Activated CD8-positive, alpha-beta memory T cell treated with anti-CD3 and anti-CD28 coated beads, Interleukin-2, amount 10 ng/mL, durations not matched to agents 7 days and 5 days (primary cell): ENCODE results near the gene CACNA2D1. TPM values are rescaled to one million over a fixed set of nuclear protein-coding genes. Genes with fewer than 3 reads are reported as not detected.

Source experiments
- ATAC-seq: fragments of 150-1000 bp; cut with Tn5 transposase; one replicate; pipeline ENCODE4 v1.10.0; 2021; ENCODE audit warnings: moderate library complexity
- CTCF ChIA-PET: fragments of 350-600 bp; sonication (Branson Sonifier 250); formaldehyde crosslinking; loops from one replicate; lab custom pipeline; 2021; ENCODE audit warnings: antibody characterized with exemption; lab: Charles Lee
- DNase-seq: peaks from one replicate; pipeline ENCODE4 v3.0.0-alpha.2; 2020
- H3K27ac Mint-ChIP-seq: one replicate; pipeline ENCODE4 v1.8.0; 2021; ENCODE audit warnings: mild to moderate bottlenecking, mixed read lengths
- H3K27me3 Mint-ChIP-seq: one replicate; pipeline ENCODE4 v1.8.0; 2021; ENCODE audit warnings: mixed read lengths
- H3K36me3 Mint-ChIP-seq: one replicate; pipeline ENCODE4 v1.8.0; 2021; ENCODE audit warnings: mild to moderate bottlenecking, mixed read lengths
- H3K4me1 Mint-ChIP-seq: one replicate; pipeline ENCODE4 v1.8.0; 2021; ENCODE audit warnings: mixed read lengths
- H3K4me3 Mint-ChIP-seq: one replicate; pipeline ENCODE4 v1.8.0; 2021; ENCODE audit warnings: mild to moderate bottlenecking, moderate library complexity, mixed read lengths
- H3K9me3 Mint-ChIP-seq: one replicate; pipeline ENCODE4 v1.8.0; 2022; ENCODE audit warnings: low read depth, mixed read lengths
- total RNA-seq, 2 experiments: library from RNA; stranded (reverse); gene quantifications; one replicate each; pipeline ENCODE4 v1.2.3, GENCODE V29; 2021

The CACNA2D1 gene
- total RNA-seq, 2 experiments from 2014 or later, result 0.28 TPM; not detected in 1

DNA sequence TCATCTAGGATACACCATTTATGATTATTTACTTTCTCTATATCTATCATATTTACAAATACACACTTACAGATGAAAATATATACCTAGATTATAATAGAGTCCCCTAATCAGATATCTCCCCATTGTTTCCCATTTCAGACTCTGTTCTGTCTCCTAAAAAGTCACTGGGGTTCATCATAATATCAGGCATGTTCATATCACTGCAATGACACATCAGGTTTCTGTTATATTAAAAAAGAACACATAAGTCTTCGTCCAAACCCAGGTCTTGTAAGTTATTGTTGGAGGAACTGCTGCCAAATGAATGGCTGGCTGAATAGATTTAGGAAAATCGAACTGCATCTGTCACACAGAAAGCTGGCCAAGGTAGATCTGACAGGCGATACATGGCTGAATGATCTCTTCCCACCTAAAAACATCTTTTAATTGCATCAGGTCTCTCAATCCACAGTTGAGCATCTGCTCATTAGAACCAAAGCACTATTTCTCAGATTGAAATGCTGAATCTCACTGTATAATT lies 178.7 kb downstream of the CACNA2D1 start:
- H3K36me3 Mint-ChIP-seq, result no peaks in the 10 kb centered on the region

DNA sequence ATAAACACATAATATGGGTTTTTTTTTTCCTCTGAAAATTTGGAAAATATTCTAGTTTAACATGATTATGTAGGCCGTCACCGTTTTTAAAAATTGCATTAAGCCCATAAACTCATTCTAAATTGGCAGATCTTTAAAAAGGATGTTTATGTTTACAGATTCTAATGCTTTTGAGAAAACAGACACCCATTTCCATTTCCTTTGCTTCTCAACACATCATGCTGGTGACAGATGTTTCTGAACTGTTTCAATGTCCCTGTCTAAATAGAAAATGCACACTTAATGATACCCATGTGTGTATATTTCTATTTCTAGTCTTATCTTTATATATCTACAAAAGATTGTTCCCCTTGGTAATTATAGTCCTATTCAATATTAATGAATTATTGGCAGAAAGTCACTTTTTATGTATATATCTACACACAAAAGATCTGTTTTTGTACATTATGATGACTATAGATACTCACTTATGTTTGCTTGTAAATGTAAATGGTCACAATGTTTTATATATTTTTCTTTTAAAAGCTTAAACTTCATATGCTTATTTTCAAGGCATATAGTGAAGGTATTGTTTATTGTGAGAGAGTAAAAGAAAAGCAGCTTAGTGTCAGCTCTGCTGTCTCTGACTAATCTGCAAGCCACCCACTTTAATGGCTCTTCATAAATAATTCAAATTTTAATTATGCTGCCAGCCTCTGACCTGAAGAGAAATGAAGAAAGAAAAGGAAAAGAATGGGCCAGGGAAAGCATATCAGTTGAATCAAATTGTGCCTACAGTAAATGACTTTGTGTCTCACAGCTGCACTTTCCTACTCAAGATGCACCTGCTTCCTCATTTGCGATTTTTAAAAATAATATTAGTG lies 179.4 kb downstream of the CACNA2D1 start:
- Mint-ChIP-seq H3K27me3 (no peaks in the 10 kb centered on the region), H3K4me3 (no peak overlapping the region), H3K4me1 (no peaks in the 10 kb centered on the region), H3K9me3 (peaks cover 4% of the 10 kb centered on the region), H3K36me3 (no peaks in the 10 kb centered on the region), H3K27ac (no peak overlapping the region)
- ATAC-seq, result no peak
- no peak for DNase-seq
- CTCF ChIA-PET, result no interaction called here

More for the DNA sequence above, 178.7 kb downstream of the CACNA2D1 start:
- Mint-ChIP-seq H3K27me3 (no peaks in the 10 kb centered on the region), H3K9me3 (peaks cover 4% of the 10 kb centered on the region), H3K27ac (no peak overlapping the region), H3K4me1 (no peaks in the 10 kb centered on the region), H3K4me3 (no peak overlapping the region)
- CTCF ChIA-PET, result no interaction called here
- DNase-seq (no peak), ATAC-seq (no peak)

DNA sequence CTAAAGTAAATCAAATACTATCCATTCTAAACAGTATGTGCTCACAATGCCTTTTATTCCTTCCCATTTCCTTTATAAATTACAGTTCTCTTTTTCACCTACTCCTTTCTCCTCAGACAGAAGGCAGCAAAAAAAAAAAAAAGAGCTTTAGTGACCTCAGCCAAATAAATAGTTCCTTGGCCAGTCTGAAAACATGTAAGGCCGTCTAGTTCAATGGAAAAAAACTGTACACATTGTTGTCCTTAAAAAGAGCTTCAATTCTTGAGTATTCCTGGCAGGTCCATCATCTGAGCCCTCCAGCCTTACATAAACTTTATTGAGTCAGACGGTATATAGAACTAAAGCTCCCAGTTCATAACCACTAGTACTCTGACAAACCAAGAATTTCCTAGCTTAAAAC lies 185.4 kb downstream of the CACNA2D1 start:
- CTCF ChIA-PET, result interaction anchor here (0.6 kb wide), 1 partner anchor 1131 kb away, joined by 3 read pairs; no protein-coding TSS in a partner anchor
- no peak overlapping the region for H3K27ac Mint-ChIP-seq
- peaks cover 4% of the 10 kb centered on the region for H3K9me3 Mint-ChIP-seq
- no peaks in the 10 kb centered on the region for H3K4me1 Mint-ChIP-seq
- H3K4me3 Mint-ChIP-seq, result no peak overlapping the region
- no peak for ATAC-seq
- H3K27me3 Mint-ChIP-seq, result no peaks in the 10 kb centered on the region
- H3K36me3 Mint-ChIP-seq, result no peaks in the 10 kb centered on the region
- no peak for DNase-seq

DNA sequence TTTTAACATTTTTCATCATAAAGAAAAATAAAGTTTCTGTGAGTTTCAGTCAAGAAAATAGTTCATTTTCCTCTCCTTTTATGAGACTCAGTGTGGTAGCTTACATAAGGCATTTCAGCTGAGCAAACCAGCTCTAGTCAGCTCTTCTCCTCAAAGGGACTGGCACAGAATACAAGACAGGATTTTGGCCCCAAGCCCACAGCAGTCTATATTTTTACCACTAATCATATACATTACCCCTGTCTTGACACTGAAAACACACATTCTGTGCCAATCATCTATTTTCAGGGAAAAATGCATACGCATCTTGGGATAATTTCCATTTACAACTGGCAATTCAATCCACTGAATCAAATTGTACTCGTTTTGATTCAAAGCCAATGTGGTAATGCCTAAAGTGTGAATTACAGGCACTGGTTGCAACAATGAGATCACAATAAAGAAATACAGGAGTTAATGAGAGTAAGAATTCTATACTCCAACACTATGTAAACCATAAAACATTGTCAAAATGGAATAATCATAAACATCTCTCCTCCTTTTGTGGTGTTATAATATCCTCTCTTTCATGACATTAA lies 186.4 kb downstream of the CACNA2D1 start:
- CTCF ChIA-PET, result no interaction called here
- Mint-ChIP-seq H3K9me3 (no peaks in the 10 kb centered on the region), H3K27ac (no peak overlapping the region)

DNA sequence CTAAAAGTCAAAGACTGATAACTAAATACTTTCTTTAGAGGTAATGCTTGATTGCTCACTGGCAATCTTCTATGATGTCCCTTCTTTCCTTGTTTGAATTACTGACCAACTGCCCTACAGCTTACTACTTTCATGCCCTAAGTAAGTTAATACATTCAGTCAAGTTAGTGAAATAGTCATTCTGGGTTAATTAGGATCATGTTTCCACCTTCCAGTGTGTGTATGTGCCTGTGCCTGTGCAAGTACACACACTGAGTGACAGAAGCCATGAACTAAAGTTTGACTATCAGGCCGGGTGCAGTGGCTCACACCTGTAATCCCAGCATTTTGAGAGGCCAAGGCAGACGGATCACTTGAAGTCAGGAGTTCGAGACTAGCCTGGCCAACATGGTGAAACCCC lies 187.9 kb downstream of the CACNA2D1 start:
- Mint-ChIP-seq H3K4me3 (no peak overlapping the region), H3K36me3 (no peaks in the 10 kb centered on the region), H3K27me3 (no peaks in the 10 kb centered on the region), H3K9me3 (no peaks in the 10 kb centered on the region), H3K4me1 (no peaks in the 10 kb centered on the region), H3K27ac (no peak overlapping the region)
- CTCF ChIA-PET, result no interaction called here
- ATAC-seq, result no peak
- no peak for DNase-seq

More for the DNA sequence above, 186.4 kb downstream of the CACNA2D1 start:
- DNase-seq, result no peak
- Mint-ChIP-seq H3K4me3 (no peak overlapping the region), H3K36me3 (no peaks in the 10 kb centered on the region), H3K27me3 (no peaks in the 10 kb centered on the region), H3K4me1 (no peaks in the 10 kb centered on the region)
- no peak for ATAC-seq

DNA sequence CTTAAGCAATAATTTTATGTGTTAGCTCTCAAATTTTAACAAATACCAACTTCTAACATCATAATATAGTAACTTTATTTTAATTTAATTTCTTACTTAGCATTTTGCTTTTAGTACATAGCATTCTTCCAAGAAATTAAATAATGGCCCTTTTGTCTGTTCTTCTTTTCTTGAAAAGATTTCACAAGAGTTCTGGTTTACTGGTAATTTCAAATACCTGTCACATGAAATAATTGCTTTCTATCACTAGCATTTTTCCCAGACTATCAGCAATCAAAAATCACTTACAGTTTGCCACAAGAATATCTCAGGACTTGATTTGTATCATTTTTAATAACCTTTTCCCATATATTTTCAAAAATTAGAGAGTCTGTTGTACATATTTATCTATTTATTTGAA lies 193.0 kb downstream of the CACNA2D1 start:
- CTCF ChIA-PET, result no interaction called here

DNA sequence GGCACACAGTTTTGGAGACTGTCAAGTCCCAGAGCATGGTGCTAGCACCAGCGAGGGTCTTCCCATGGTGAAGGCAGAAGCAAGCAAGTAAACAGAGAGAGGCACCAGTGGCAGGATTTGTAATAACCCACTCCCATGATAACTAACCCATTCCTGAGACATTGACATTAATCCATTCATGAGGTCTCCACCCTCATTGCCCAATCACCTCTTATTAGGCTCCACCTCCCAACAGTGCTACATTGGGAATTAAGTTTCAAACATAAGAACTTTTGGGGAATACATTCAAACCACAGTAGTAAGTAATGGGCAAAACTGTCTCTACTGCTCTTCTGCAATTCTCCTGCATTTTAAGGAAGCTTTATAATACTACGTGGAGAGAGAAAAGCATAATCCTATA lies 193.6 kb downstream of the CACNA2D1 start:
- H3K36me3 Mint-ChIP-seq, result no peaks in the 10 kb centered on the region
- no peak overlapping the region for H3K4me3 Mint-ChIP-seq
- H3K9me3 Mint-ChIP-seq, result no peaks in the 10 kb centered on the region
- no peak overlapping the region for H3K27ac Mint-ChIP-seq
- no peaks in the 10 kb centered on the region for H3K4me1 Mint-ChIP-seq
- H3K27me3 Mint-ChIP-seq, result no peaks in the 10 kb centered on the region
- CTCF ChIA-PET, result no interaction called here
- DNase-seq, result no peak
- no peak for ATAC-seq

More for the DNA sequence above, 193.0 kb downstream of the CACNA2D1 start:
- Mint-ChIP-seq H3K27me3 (no peaks in the 10 kb centered on the region), H3K36me3 (no peaks in the 10 kb centered on the region), H3K27ac (no peak overlapping the region), H3K4me3 (no peak overlapping the region), H3K9me3 (no peaks in the 10 kb centered on the region), H3K4me1 (no peaks in the 10 kb centered on the region)
- ATAC-seq, result no peak
- no peak for DNase-seq

DNA sequence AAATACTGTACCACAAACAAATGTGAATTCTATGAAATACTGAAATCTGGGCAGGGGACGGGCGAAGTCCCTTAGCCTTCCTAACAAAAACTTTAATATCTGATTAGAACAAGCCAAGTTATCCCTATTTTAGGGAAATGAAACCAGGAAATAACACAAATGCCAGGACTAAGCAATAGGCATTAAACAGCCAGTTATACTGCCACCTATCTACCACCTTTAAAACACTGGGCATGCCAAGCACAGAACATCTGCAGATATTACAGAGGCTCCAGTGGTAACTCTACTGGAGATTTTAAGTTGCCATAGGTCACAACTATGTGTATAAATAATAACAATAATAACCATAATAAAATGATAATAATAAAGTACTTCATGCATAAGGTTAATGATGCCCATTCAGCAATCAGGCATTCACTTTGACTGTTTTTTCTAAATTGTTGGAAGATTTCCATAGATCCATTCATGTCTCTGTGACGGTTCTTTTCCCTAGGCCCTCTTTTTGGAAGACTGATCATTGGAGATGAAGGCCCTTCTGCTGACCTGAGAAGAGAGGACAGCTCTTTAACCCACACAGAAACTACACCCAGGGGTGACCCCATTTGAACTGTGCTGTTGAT lies 195.7 kb downstream of the CACNA2D1 start:
- ATAC-seq, result no peak
- H3K9me3 Mint-ChIP-seq, result no peaks in the 10 kb centered on the region
- no peaks in the 10 kb centered on the region for H3K36me3 Mint-ChIP-seq
- DNase-seq, result no peak
- no peaks in the 10 kb centered on the region for H3K4me1 Mint-ChIP-seq
- H3K27ac Mint-ChIP-seq, result no peak overlapping the region
- CTCF ChIA-PET, result no interaction called here
- no peak overlapping the region for H3K4me3 Mint-ChIP-seq
- H3K27me3 Mint-ChIP-seq, result no peaks in the 10 kb centered on the region

DNA sequence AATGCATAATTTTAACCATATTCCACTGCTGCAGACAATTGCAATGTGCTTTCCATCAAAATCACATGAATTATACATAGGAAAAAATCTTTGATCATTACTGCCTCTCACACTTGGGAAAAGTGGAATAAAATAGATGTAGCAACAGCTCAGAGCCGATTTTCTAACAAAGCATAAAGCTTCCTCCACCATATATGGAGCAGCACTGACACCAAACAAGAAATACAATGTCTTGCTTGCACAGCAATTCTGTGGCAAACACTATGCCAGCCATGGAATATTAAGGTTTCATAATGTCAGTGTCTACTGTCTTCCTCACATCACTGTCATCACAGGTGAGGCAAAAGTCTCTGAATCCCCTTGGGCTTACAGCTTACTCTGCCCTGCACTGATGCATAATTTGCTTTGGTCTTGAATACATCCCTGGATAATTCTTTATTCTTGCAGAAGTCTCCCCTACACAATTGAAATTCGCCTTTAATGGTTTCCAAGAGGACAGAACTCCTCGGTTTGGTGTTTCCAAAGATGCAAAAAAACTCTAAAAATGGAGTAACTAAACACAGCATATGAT lies 198.5 kb downstream of the CACNA2D1 start:
- H3K9me3 Mint-ChIP-seq, result no peaks in the 10 kb centered on the region
- H3K4me1 Mint-ChIP-seq, result no peaks in the 10 kb centered on the region
- no peak overlapping the region for H3K27ac Mint-ChIP-seq
- ATAC-seq (no peak), DNase-seq (no peak)
- no peak overlapping the region for H3K4me3 Mint-ChIP-seq
- no peaks in the 10 kb centered on the region for H3K27me3 Mint-ChIP-seq
- CTCF ChIA-PET, result no interaction called here
- no peaks in the 10 kb centered on the region for H3K36me3 Mint-ChIP-seq

DNA sequence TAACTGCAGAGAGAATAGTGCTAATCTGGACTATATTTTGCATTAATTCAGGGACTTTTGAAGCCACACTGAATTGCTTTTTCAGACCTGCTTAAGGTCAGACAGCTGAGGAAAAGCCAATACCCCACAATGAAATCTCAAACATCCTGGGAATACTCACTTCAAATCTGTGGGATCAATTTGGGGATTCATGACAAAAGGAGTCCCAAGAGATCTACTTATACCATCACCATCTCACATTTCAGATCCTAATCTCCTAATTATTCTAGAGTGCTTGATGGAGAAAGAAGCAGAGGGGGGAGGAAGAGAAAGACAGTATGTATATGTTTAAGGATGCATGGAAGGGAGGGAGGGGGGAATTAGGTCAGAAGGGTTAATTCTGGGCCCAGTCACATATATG lies 202.2 kb downstream of the CACNA2D1 start:
- Mint-ChIP-seq H3K4me1 (no peaks in the 10 kb centered on the region), H3K27ac (no peak overlapping the region), H3K27me3 (no peaks in the 10 kb centered on the region), H3K9me3 (no peaks in the 10 kb centered on the region), H3K4me3 (no peak overlapping the region), H3K36me3 (no peaks in the 10 kb centered on the region)
- CTCF ChIA-PET, result no interaction called here
- ATAC-seq (no peak), DNase-seq (no peak)

DNA sequence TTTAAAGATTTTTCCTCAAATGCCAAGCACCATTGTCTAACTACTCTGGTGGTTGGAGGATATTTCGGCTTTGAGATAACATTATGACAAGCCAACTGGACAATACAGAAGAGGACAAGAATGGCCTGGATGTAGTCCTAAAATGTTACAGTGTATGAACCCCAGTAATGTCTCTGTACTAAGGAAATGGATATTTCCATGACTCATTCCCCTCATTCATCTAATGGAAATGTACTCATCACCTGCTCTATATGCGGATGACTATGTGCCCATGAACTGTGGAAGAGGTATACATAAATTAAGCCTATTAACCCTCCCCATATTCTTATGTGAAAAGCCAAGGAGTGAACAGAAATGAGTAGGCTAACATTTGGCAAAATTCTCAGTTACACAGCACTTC lies 207.9 kb downstream of the CACNA2D1 start:
- Mint-ChIP-seq H3K27me3 (no peaks in the 10 kb centered on the region), H3K27ac (no peak overlapping the region), H3K36me3 (no peaks in the 10 kb centered on the region), H3K9me3 (no peaks in the 10 kb centered on the region), H3K4me3 (no peak overlapping the region), H3K4me1 (no peaks in the 10 kb centered on the region)
- ATAC-seq (no peak), DNase-seq (no peak)
- CTCF ChIA-PET, result no interaction called here

DNA sequence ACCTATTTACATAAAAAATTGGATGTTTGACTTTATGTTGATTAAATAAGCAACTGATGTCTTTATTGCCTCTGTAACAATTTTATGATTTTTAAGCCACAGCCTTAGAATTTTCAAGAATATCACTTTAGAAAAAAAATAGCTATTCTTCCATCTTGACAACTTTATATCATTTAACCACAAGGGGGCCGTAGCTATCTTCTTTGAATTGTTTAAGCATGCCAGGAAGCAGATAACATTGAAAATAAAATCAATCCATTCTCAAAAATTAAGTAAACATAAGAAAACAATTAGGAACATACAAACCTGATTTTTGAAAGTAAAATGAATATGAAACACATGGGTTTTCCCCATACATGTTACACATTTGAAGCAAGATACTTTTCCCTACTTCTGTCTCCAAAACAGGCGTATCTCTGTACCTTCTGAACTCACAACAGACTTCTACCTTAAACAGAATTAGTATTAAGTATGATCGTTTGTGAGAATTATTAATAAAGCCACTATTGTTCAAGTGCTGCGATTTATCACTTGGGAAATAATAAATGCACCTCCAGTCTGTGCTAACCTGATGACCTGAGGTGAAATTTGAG lies 209.0 kb downstream of the CACNA2D1 start:
- CTCF ChIA-PET, result no interaction called here
- Mint-ChIP-seq H3K4me3 (no peak overlapping the region), H3K9me3 (no peaks in the 10 kb centered on the region), H3K27me3 (no peaks in the 10 kb centered on the region), H3K36me3 (no peaks in the 10 kb centered on the region), H3K27ac (no peak overlapping the region), H3K4me1 (no peaks in the 10 kb centered on the region)
- ATAC-seq (no peak), DNase-seq (no peak)
